ENCODE measurements around the gene LEUTX.

DNA sequence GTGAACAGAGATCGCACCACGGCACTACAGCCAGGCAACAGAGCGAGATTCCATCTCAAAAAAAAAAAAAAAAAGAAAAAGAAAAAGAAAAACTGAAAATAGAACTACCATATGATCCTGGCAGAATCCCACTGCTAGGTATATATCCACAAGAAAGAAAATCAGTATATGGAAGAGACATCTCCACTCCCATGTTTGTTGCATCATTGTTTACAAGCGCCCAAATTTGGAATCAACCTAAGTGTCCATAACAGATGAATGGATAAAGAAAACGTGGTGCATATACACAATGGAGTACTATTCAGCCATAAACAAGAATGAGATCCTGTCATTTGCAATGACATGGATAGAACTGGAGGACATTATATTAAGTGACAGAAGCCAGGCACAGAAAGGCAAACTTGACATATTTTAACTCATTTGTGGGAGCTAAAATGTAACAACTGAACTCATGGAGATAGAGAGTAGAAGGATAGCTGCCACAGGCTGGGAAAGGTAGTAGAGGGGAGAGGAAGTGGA lies 29.3 kb downstream of the LEUTX start:
- TF ChIP-seq EZH2 (IDR thresholded peaks at IDR 0.05; ENCODE audit: borderline replicate concordance, insufficient read depth, low read depth, low read length, poor library complexity, severe bottlenecking) (no peak), CTCF (IDR thresholded peaks at IDR 0.05) (no peak)

Data from B cell (primary cell).